ENCODE results near the gene LHX1.
A peak's percentile ranks its signal among the peaks of the same experiment; 100 is the strongest.

Gene LHX1

GRCh38 chr17:36922175-36922574, 15.1 kb upstream of the LHX1 start:
- no peak for DNase-seq (ENCODE audit: low spot score)

- no peak for DNase-seq (ENCODE audit: low spot score)
Measured at GRCh38 chr17:36923814-36924221, 13.5 kb upstream of the LHX1 start.

- DNase-seq (ENCODE audit: low spot score), result no peak
Measured at GRCh38 chr17:36926226-36926625, 11.0 kb upstream of the LHX1 start.

GRCh38 chr17:36926701-36927100, 10.6 kb upstream of the LHX1 start:
- DNase-seq (ENCODE audit: low spot score), result no peak

- no peak for DNase-seq (ENCODE audit: low spot score)
Measured at GRCh38 chr17:36928471-36929345, 8.6 kb upstream of the LHX1 start.

GRCh38 chr17:36929851-36930582, 7.3 kb upstream of the LHX1 start:
- DNase-seq (ENCODE audit: low spot score), result no peak

GRCh38 chr17:36930583-36930900, 6.7 kb upstream of the LHX1 start:
- DNase-seq (ENCODE audit: low spot score), result no peak

GRCh38 chr17:36931096-36931696, 6.1 kb upstream of the LHX1 start:
- no peak for DNase-seq (ENCODE audit: low spot score)

- peak; percentile 64 for DNase-seq (ENCODE audit: low spot score)
Measured at GRCh38 chr17:36931697-36932382, 5.4 kb upstream of the LHX1 start.

- DNase-seq (ENCODE audit: low spot score), result no peak
Measured at GRCh38 chr17:36932383-36932693, 4.9 kb upstream of the LHX1 start.

- no peak for DNase-seq (ENCODE audit: low spot score)
Measured at GRCh38 chr17:36932694-36933511, 4.4 kb upstream of the LHX1 start.

GRCh38 chr17:36933512-36934143, 3.6 kb upstream of the LHX1 start:
- no peak for DNase-seq (ENCODE audit: low spot score)

- DNase-seq (ENCODE audit: low spot score), result no peak
Measured at GRCh38 chr17:36934144-36934691, 3.1 kb upstream of the LHX1 start.

- peak; percentile 80 for DNase-seq (ENCODE audit: low spot score)
Measured at GRCh38 chr17:36934692-36935630, 2.3 kb upstream of the LHX1 start.

GRCh38 chr17:36935671-36936454, 1.4 kb upstream of the LHX1 start:
- DNase-seq (ENCODE audit: low spot score), result peak; percentile 71

- peak; percentile 68 for DNase-seq (ENCODE audit: low spot score)
Measured at GRCh38 chr17:36936455-36937000, 747 bp upstream of the LHX1 start.

GRCh38 chr17:36937959-36938565, 787 bp downstream of the LHX1 start:
- DNase-seq (ENCODE audit: low spot score), result peak; percentile 66

GRCh38 chr17:36938566-36939051, 1.3 kb downstream of the LHX1 start:
- DNase-seq (ENCODE audit: low spot score), result no peak

All from D341Med (cell line).